WTC11 (cell line): ENCODE data around the gene CTNNA1.

ENCODE experiments used
- CTCF ChIP-seq: fragments of 200-600 bp; IDR thresholded peaks from 2 replicates; pipeline ENCODE4 v1.8.0; 2022; ENCODE audit warnings: antibody characterized with exemption
- MAX ChIP-seq: sonication (generic); formaldehyde crosslinking; IDR thresholded peaks from 2 replicates; pipeline ENCODE4 v1.8.0; 2022; ENCODE audit warnings: mild to moderate bottlenecking, missing genetic modification reagents

- TF ChIP-seq MAX (CRISPR knock-in tag) (no peak), CTCF (no peak)
Measured at GRCh38 chr5:138713247-138713646, 40.0 kb upstream of the CTNNA1 start.
